ENCODE measurements around the gene TRIML2. TPM values are rescaled to one million over a fixed set of nuclear protein-coding genes. Genes with fewer than 3 reads are reported as not detected.

Gene TRIML2
- 41.2 to 57.0 TPM (median 45.2 TPM) in 5 replicates for total RNA-seq (2022; extraction: Qiagen RNA extraction)

GRCh38 chr4:188109157-188109755 lies at the start of gene TRIML2:
TRIML2 (minus strand) TSS chr4:188109603; CDS start chr4:188105368, 4,235 bp downstream.

GRCh38 chr4:188139141-188139540 lies 29.7 kb upstream of the TRIML2 start, which contains the start of gene TRIML1:
TRIML1 (plus strand) TSS chr4:188139441; CDS start chr4:188139559, 118 bp downstream.

Other genes starting within 250 kb of the TRIML2 start
- not detected in 5 replicates for gene ZFP42, start 113.8 kb downstream of the TRIML2 start, total RNA-seq (2022; extraction: Qiagen RNA extraction)
- not detected in 5 replicates for gene TRIML1, start 29.8 kb upstream of the TRIML2 start, total RNA-seq (2022; extraction: Qiagen RNA extraction)

Data from A549 treated with Mapracorat at 1 μM for 4 hours (cell line).